ENCODE results near the gene TGFBI.

Gene TGFBI

DNA sequence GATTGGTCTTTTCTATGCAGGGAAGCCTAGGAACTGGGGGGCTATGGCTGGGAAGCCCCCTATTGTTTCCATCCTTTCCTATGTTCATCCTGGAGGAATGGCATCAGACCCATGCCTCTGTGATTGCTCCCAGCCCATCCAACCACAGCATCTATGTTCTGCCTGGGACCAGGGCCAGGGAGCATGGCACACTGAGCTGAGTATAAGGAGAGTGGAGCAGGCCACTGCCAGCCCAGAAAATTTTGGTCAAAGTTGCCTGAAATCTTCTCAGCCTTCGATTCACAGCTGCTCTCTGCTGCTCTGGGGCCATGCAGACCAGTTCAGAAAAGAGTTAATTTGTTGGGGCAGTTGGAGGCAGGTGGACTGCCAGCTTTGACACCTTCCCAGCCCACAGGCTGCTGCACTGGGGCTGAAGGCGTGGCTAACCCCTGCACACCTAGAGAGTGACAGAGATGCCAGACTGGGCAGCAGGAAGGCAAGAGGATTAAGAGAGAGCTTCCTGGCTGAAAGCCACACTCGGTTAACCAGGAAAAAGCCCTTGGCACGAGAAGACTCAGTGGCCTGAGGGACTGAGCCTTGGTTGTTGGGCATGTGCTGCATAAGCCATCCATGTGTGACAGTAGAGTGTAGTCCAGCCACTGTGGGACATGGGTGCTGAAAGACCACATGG is 12.1 kb downstream of the TGFBI start:
- H3K4me1 ChIP-seq (ENCODE audit: low read length), result peaks cover 7% of the 10 kb centered on the region; the same call in 1 of the 2 replicates
- H3K4me2 ChIP-seq (ENCODE audit: low read length), result no peak overlapping the region
- peaks cover 7% of the 10 kb centered on the region for H3K27me3 ChIP-seq (ENCODE audit: low read depth, low read length)
- TF ChIP-seq CTCF (IDR thresholded peaks at IDR 0.05; ENCODE audit: low read depth, low read length) (no peak), EZH2phosphoT487 (IDR thresholded peaks at IDR 0.05; ENCODE audit: low read depth) (no peak)
- no peaks in the 10 kb centered on the region for H3K79me2 ChIP-seq (ENCODE audit: low read length)
- no peak overlapping the region for H3K9ac ChIP-seq (ENCODE audit: low read length)
- H4K20me1 ChIP-seq (ENCODE audit: insufficient read depth, low read length), result no peaks in the 10 kb centered on the region
- no peaks in the 10 kb centered on the region for H3K9me3 ChIP-seq (ENCODE audit: insufficient read depth, low read length)
- no peak overlapping the region for H3K27ac ChIP-seq (ENCODE audit: low read length)
- no peak overlapping the region for H2AFZ ChIP-seq (ENCODE audit: low read depth, low read length)
- H3K4me3 ChIP-seq (ENCODE audit: low read length), result no peak overlapping the region
- H3K36me3 ChIP-seq (replicated peaks; ENCODE audit: low read depth, low read length), result no peaks in the 10 kb centered on the region

GRCh38 chr5:136042156-136042555 is 13.4 kb downstream of the TGFBI start:
- Histone ChIP-seq H3K9ac (ENCODE audit: low read length) (no peak overlapping the region), H2AFZ (ENCODE audit: low read depth, low read length) (no peak overlapping the region), H3K4me3 (ENCODE audit: low read length) (no peak overlapping the region), H3K36me3 (replicated peaks; ENCODE audit: low read depth, low read length) (no peaks in the 10 kb centered on the region), H3K79me2 (ENCODE audit: low read length) (no peaks in the 10 kb centered on the region), H3K4me2 (ENCODE audit: low read length) (no peak overlapping the region), H3K27me3 (ENCODE audit: low read depth, low read length) (peaks cover 7% of the 10 kb centered on the region), H3K9me3 (ENCODE audit: insufficient read depth, low read length) (no peaks in the 10 kb centered on the region), H3K4me1 (ENCODE audit: low read length) (peaks cover 4% of the 10 kb centered on the region; the same call in 1 of the 2 replicates), H3K27ac (ENCODE audit: low read length) (no peak overlapping the region), H4K20me1 (ENCODE audit: insufficient read depth, low read length) (no peaks in the 10 kb centered on the region)
- no peak for TF ChIP-seq CTCF (IDR thresholded peaks at IDR 0.05; ENCODE audit: low read depth, low read length)
- TF ChIP-seq EZH2phosphoT487 (IDR thresholded peaks at IDR 0.05; ENCODE audit: low read depth), result no peak

DNA sequence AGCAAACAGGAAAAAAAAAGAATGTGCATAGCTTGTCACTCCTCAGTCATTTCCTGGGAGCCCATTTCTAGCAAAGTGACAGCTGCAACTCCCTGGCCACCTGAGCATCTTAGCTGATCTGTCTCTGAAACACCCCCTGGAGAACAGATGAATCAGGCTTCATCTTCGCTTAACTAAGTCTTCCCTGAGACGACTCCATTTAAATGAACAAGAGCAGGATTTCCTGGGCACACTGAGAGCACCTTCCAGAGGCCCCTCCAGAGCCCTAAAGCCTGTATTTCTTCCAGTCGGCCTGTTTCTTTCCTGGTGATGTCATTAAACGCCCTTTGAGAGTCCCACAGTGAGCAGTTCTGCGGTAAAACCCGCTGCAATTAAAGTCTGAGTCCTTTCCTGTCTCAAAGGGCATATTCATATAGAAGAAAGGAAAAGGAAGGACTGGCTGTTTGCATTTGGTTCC is 13.9 kb downstream of the TGFBI start:
- H3K9ac ChIP-seq (ENCODE audit: low read length), result no peak overlapping the region
- H3K27me3 ChIP-seq (ENCODE audit: low read depth, low read length), result peaks cover 7% of the 10 kb centered on the region
- H3K79me2 ChIP-seq (ENCODE audit: low read length), result no peaks in the 10 kb centered on the region
- H3K9me3 ChIP-seq (ENCODE audit: insufficient read depth, low read length), result no peaks in the 10 kb centered on the region
- H2AFZ ChIP-seq (ENCODE audit: low read depth, low read length), result no peak overlapping the region
- no peaks in the 10 kb centered on the region for H4K20me1 ChIP-seq (ENCODE audit: insufficient read depth, low read length)
- H3K27ac ChIP-seq (ENCODE audit: low read length), result no peak overlapping the region
- H3K4me1 ChIP-seq (ENCODE audit: low read length), result no peaks in the 10 kb centered on the region
- TF ChIP-seq EZH2phosphoT487 (IDR thresholded peaks at IDR 0.05; ENCODE audit: low read depth) (no peak), CTCF (IDR thresholded peaks at IDR 0.05; ENCODE audit: low read depth, low read length) (no peak)
- no peak overlapping the region for H3K4me2 ChIP-seq (ENCODE audit: low read length)
- no peaks in the 10 kb centered on the region for H3K36me3 ChIP-seq (replicated peaks; ENCODE audit: low read depth, low read length)
- H3K4me3 ChIP-seq (ENCODE audit: low read length), result no peak overlapping the region

DNA sequence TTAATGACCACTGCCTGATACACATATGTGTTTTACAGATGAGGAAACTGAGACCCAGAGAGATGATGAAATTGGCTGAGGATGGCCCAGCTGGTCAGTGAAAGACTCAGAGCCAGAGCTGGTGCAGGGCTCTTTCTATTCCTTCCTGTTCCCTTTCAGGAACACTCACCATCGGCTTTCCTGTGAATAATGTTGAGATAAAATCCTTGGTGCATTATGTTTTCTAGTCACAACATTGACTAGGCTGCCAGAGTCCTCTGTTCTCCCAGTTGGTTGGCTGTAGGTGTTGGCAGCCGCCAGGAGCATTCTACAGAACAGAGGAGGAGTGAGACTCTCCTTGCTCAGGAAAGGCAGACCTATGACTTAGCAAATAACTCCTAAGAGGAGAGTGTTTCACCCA is 14.8 kb downstream of the TGFBI start:
- no peak overlapping the region for H3K4me3 ChIP-seq (ENCODE audit: low read length)
- H3K9ac ChIP-seq (ENCODE audit: low read length), result no peak overlapping the region
- no peaks in the 10 kb centered on the region for H4K20me1 ChIP-seq (ENCODE audit: insufficient read depth, low read length)
- no peak overlapping the region for H3K4me2 ChIP-seq (ENCODE audit: low read length)
- H3K79me2 ChIP-seq (ENCODE audit: low read length), result no peaks in the 10 kb centered on the region
- no peaks in the 10 kb centered on the region for H3K36me3 ChIP-seq (replicated peaks; ENCODE audit: low read depth, low read length)
- no peaks in the 10 kb centered on the region for H3K4me1 ChIP-seq (ENCODE audit: low read length)
- no peaks in the 10 kb centered on the region for H3K9me3 ChIP-seq (ENCODE audit: insufficient read depth, low read length)
- no peak overlapping the region for H2AFZ ChIP-seq (ENCODE audit: low read depth, low read length)
- TF ChIP-seq EZH2phosphoT487 (IDR thresholded peaks at IDR 0.05; ENCODE audit: low read depth) (no peak), CTCF (IDR thresholded peaks at IDR 0.05; ENCODE audit: low read depth, low read length) (no peak)
- no peak overlapping the region for H3K27ac ChIP-seq (ENCODE audit: low read length)
- H3K27me3 ChIP-seq (ENCODE audit: low read depth, low read length), result peaks cover 7% of the 10 kb centered on the region
